Stomach (tissue), 4 donors: Measurements from ENCODE around the gene SEMA7A.

Source experiments
- EP300 ChIP-seq: sonication (generic); formaldehyde crosslinking; IDR thresholded peaks from one replicate; pipeline ENCODE4 v1.6.1; 2017; ENCODE audit warnings: antibody characterized with exemption
- POLR2A ChIP-seq, 4 donors: fragments of 450-650 bp; IDR thresholded peaks; one replicate each; pipeline ENCODE4 v1.6.1; 2016; ENCODE audit warnings: antibody characterized with exemption in 4 of 4, control low read depth in 2 of 4, mild to moderate bottlenecking in 1 of 4, moderate library complexity in 1 of 4
- POLR2AphosphoS5 ChIP-seq, 3 donors: sonication (generic); formaldehyde crosslinking; IDR thresholded peaks; one replicate each; pipeline ENCODE4 v1.6.1; 2016; ENCODE audit warnings: antibody characterized with exemption in 3 of 3
- TF ChIP-seq, protein P1 (sequence below), 7 experiments: fragments of 450-650 bp in 4 of 7; fragments of 200-600 bp in 3 of 7; sonication (generic) in 3 of 7; IDR thresholded peaks; one replicate each; pipeline ENCODE4 v1.5.1; 2016 to 2019; ENCODE audit warnings: antibody characterized with exemption in 7 of 7, control low read depth in 2 of 7, mild to moderate bottlenecking in 1 of 7

DNA sequence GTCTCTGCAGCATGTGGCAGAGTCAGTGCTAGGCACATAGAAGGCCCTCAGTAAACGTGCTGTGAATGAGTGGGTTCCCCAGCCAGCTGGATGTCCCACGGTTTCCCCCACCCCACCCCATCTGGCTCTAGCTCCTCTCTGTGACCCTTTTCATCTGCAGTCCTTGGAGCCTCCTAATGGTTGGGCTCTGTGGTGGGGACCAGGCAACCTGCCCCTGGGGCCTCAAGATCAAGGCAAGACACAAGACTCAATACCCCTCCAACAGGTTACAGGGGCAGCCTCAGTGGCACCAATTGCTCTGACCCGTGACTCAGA, 49.2 kb downstream of the SEMA7A start:
- TF ChIP-seq, protein P1, sequence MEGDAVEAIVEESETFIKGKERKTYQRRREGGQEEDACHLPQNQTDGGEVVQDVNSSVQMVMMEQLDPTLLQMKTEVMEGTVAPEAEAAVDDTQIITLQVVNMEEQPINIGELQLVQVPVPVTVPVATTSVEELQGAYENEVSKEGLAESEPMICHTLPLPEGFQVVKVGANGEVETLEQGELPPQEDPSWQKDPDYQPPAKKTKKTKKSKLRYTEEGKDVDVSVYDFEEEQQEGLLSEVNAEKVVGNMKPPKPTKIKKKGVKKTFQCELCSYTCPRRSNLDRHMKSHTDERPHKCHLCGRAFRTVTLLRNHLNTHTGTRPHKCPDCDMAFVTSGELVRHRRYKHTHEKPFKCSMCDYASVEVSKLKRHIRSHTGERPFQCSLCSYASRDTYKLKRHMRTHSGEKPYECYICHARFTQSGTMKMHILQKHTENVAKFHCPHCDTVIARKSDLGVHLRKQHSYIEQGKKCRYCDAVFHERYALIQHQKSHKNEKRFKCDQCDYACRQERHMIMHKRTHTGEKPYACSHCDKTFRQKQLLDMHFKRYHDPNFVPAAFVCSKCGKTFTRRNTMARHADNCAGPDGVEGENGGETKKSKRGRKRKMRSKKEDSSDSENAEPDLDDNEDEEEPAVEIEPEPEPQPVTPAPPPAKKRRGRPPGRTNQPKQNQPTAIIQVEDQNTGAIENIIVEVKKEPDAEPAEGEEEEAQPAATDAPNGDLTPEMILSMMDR (IDR thresholded peaks at IDR 0.05): no peak
- TF ChIP-seq POLR2A (IDR thresholded peaks at IDR 0.05) (no peak), POLR2AphosphoS5 (IDR thresholded peaks at IDR 0.05) (no peak), EP300 (no peak)
